H1 (cell line): ENCODE results near the gene CLASP2.

ENCODE experiments used
- ASH2L ChIP-seq: fragments of 200-600, 300-600 bp; sonication (generic); IDR thresholded peaks from one replicate; pipeline ENCODE4 v1.7.1; 2017; ENCODE audit warnings: low read length
- ATF2 ChIP-seq: IDR thresholded peaks from 2 replicates; pipeline ENCODE4 v1.6.1; 2012; ENCODE audit warnings: low read length, inconsistent platforms
- BCL11A ChIP-seq, 2 experiments: IDR thresholded peaks; one replicate each; pipeline ENCODE4 v1.6.1; 2011; ENCODE audit warnings: low read depth in 2 of 2, low read length in 2 of 2, mild to moderate bottlenecking in 2 of 2
- CBX5 ChIP-seq: fragments of 300-800, 300-1000 bp; sonication (generic); IDR thresholded peaks from 2 replicates; pipeline ENCODE4 v1.7.1; 2016; ENCODE audit warnings: antibody characterized with exemption, low read length, low read depth
- CTCF ChIP-seq, 3 experiments: IDR thresholded peaks; 1 replicate in 2 of 3; 2 replicates in 1 of 3; pipeline versions ENCODE4 v1.5.1 to v1.6.1; 2011; ENCODE audit warnings: low read length in 3 of 3, mild to moderate bottlenecking in 3 of 3, inconsistent platforms in 2 of 3, low read depth in 1 of 3, moderate library complexity in 1 of 3; ENCODE audit not compliant: insufficient read depth in 1 of 3; ENCODE audit errors: control extremely low read depth in 1 of 3
- EZH2 ChIP-seq: fragments of 200-600 bp; sonication (generic); IDR thresholded peaks from 2 replicates; pipeline ENCODE4 v1.7.1; 2012; ENCODE audit warnings: low read depth, mild to moderate bottlenecking, moderate library complexity, low read length, inconsistent platforms; ENCODE audit not compliant: severe bottlenecking
- GABPA ChIP-seq: IDR thresholded peaks from 2 replicates; pipeline ENCODE4 v1.6.1; 2011; ENCODE audit warnings: mild to moderate bottlenecking, low read length, moderate library complexity, borderline replicate concordance; ENCODE audit not compliant: insufficient read depth
- PHF8 ChIP-seq: fragments of 200-600 bp; sonication (generic); conservative IDR thresholded peaks from 2 replicates; pipeline ENCODE4 v1.7.1; 2012; ENCODE audit warnings: low read depth, mild to moderate bottlenecking, inconsistent platforms, low read length, moderate library complexity
- POLR2A ChIP-seq, 2 experiments: IDR thresholded peaks; 1 replicate in 1 of 2; 2 replicates in 1 of 2; pipeline ENCODE4 v1.6.1; 2011; ENCODE audit warnings: low read depth in 2 of 2, low read length in 2 of 2, mild to moderate bottlenecking in 2 of 2; ENCODE audit errors: control extremely low read depth in 1 of 2
- POLR2AphosphoS5 ChIP-seq: IDR thresholded peaks from 2 replicates; pipeline ENCODE4 v1.6.1; 2011; ENCODE audit warnings: low read depth, low read length
- SIN3A ChIP-seq, 2 experiments: IDR thresholded peaks in 1 of 2; conservative IDR thresholded peaks in 1 of 2; 2 replicates each; pipeline ENCODE4 v1.6.1; 2011 to 2012; ENCODE audit warnings: low read length in 2 of 2, improper control_type of control experiment in 1 of 2, low read depth in 1 of 2, mild to moderate bottlenecking in 1 of 2
- SP1 ChIP-seq: IDR thresholded peaks from 2 replicates; pipeline ENCODE4 v1.6.1; 2011; ENCODE audit warnings: low read depth, low read length
- SP4 ChIP-seq: IDR thresholded peaks from 2 replicates; pipeline ENCODE4 v1.6.1; 2012; ENCODE audit warnings: low read length, inconsistent platforms
- ZNF274 ChIP-seq: IDR thresholded peaks from 2 replicates; pipeline ENCODE4 v1.7.0; 2012; ENCODE audit warnings: low read length, borderline replicate concordance; ENCODE audit errors: extremely low read depth

DNA sequence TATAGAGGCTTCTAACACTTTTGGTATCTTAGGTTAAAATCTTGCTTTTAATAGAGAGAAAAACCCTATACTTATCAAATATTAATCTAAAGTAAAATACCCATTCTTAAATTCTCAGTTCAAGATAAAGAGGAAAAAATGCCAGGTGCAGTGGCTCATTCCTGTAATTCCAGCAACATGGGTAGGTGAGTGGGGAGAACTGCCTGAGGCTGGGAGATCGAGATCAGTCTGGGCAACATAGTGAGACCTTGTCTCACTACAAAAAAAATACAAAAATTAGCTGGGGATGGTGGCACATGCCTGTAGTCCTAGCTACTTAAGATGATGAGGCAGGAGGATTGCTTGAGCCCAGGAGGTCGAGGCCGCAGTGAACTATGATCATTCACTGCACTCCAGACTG lies 135.8 kb downstream of the CLASP2 start:
- TF ChIP-seq SP4 (no peak), ATF2 (no peak), SP1 (no peak), CTCF (IDR thresholded peaks at IDR 0.05; ENCODE audit: control extremely low read depth in 1 of 3, insufficient read depth in 1 of 3, low read depth in 1 of 3, low read length in 3 of 3) (no peak), POLR2AphosphoS5 (no peak), ZNF274 (no peak), POLR2A (IDR thresholded peaks at IDR 0.05; ENCODE audit: control extremely low read depth in 1 of 2, low read depth in 2 of 2, low read length in 2 of 2) (no peak), SIN3A (conservative IDR thresholded peaks at IDR 0.05 in 1 of 2, IDR thresholded peaks at IDR 0.05 in 1 of 2; ENCODE audit: low read depth in 1 of 2, low read length in 2 of 2) (no peak), GABPA (no peak), CBX5 (no peak), ASH2L (no peak), BCL11A (IDR thresholded peaks at IDR 0.05; ENCODE audit: low read depth in 2 of 2, low read length in 2 of 2) (no peak), EZH2 (no peak), PHF8 (no peak)
